Type B pancreatic cell (in vitro differentiated cells): ENCODE measurements around the gene INKA2. TPM values are rescaled to one million over a fixed set of nuclear protein-coding genes. Genes with fewer than 3 reads are reported as not detected.

ENCODE experiments used
- DNase-seq: peaks from one replicate; pipeline ENCODE4 v3.0.0; 2021; ENCODE audit warnings: mixed read lengths; ENCODE audit not compliant: unreplicated experiment; ENCODE audit errors: extremely low spot score
- H3K27ac Mint-ChIP-seq: 2 replicates; pipeline ENCODE4 v1.8.0; 2021; ENCODE audit warnings: mild to moderate bottlenecking, mixed read lengths
- H3K27me3 Mint-ChIP-seq: 2 replicates; pipeline ENCODE4 v1.8.0; 2021; ENCODE audit warnings: mixed read lengths
- H3K36me3 Mint-ChIP-seq: 2 replicates; pipeline ENCODE4 v1.8.0; 2021; ENCODE audit warnings: mixed read lengths
- H3K4me1 Mint-ChIP-seq: one replicate; pipeline ENCODE4 v1.8.0; 2021; ENCODE audit warnings: mixed read lengths; ENCODE audit not compliant: unreplicated experiment
- H3K4me3 Mint-ChIP-seq: 2 replicates; pipeline ENCODE4 v1.8.0; 2021; ENCODE audit warnings: mild to moderate bottlenecking, mixed read lengths
- H3K9me3 Mint-ChIP-seq: 2 replicates; pipeline ENCODE4 v1.8.0; 2021; ENCODE audit warnings: mixed read lengths
- CTCF ChIP-seq: fragments of 200-600 bp; sonication (generic); conservative IDR thresholded peaks from 2 replicates; pipeline ENCODE4 v1.5.0; 2021; ENCODE audit warnings: antibody characterized with exemption, mild to moderate bottlenecking
- long read RNA-seq: library from polyadenylated mRNA; unstranded; transcript quantifications from one replicate; pipeline ENCODE4 v2.0.0, GENCODE V29; 2020
- total RNA-seq: library from RNA; stranded (reverse); gene quantifications from 2 replicates; pipeline ENCODE4 v1.2.1, GENCODE V29; 2021; ENCODE audit warnings: low replicate concordance

INKA2 gene
- total RNA-seq: 5.3 and 9.7 TPM in 2 replicates
- long read RNA-seq, full-length matches to known transcripts: 4 of 9 reads
- long read RNA-seq, partial matches to known transcripts: 0 of 9 reads
- long read RNA-seq, other reads (novel, unspliced or antisense): 5 of 9 reads

- Mint-ChIP-seq H3K27ac (peak within 1 kb of the TSS; percentile 90), H3K4me3 (peak within 1 kb of the TSS; percentile 96), H3K4me1 (peaks cover 18% of the 10 kb centered on the region), H3K36me3 (no peaks in the 10 kb centered on the region), H3K9me3 (no peaks in the 10 kb centered on the region), H3K27me3 (peaks cover 35% of the 10 kb centered on the region)
- peak; percentile 87 for DNase-seq
- TF ChIP-seq CTCF: no peak
Measured at GRCh38 chr1:111739194-111739924, at the start of gene INKA2. Gene INKA2 (minus strand): TSS chr1:111739395. CDS start chr1:111739242, 153 bp downstream.

GRCh38 chr1:111786669-111787207 is 47.5 kb upstream of the INKA2 start:
- Mint-ChIP-seq H3K27me3 (peaks cover 51% of the 10 kb centered on the region), H3K36me3 (no peaks in the 10 kb centered on the region)

GRCh38 chr1:111784273-111784901 is 45.2 kb upstream of the INKA2 start:
- Mint-ChIP-seq H3K36me3 (no peaks in the 10 kb centered on the region), H3K27ac (no peak overlapping the region), H3K4me1 (no peaks in the 10 kb centered on the region), H3K4me3 (no peak overlapping the region), H3K27me3 (peaks cover 42% of the 10 kb centered on the region), H3K9me3 (no peaks in the 10 kb centered on the region)
- DNase-seq: no peak
- no peak for TF ChIP-seq CTCF

More at GRCh38 chr1:111786669-111787207, 47.5 kb upstream of the INKA2 start:
- Mint-ChIP-seq H3K9me3 (no peaks in the 10 kb centered on the region), H3K4me1 (no peaks in the 10 kb centered on the region), H3K4me3 (no peak overlapping the region), H3K27ac (no peak overlapping the region)
- TF ChIP-seq CTCF: no peak
- DNase-seq: no peak

GRCh38 chr1:111779546-111779945 is 40.4 kb upstream of the INKA2 start:
- Mint-ChIP-seq H3K27me3 (peaks cover 20% of the 10 kb centered on the region), H3K9me3 (no peaks in the 10 kb centered on the region), H3K4me3 (no peak overlapping the region), H3K36me3 (no peaks in the 10 kb centered on the region), H3K4me1 (no peaks in the 10 kb centered on the region), H3K27ac (no peak overlapping the region)
- no peak for DNase-seq
- TF ChIP-seq CTCF: no peak

GRCh38 chr1:111778541-111779051 is 39.4 kb upstream of the INKA2 start:
- H3K9me3 Mint-ChIP-seq: no peaks in the 10 kb centered on the region
- H3K4me1 Mint-ChIP-seq: no peaks in the 10 kb centered on the region
- H3K27ac Mint-ChIP-seq: no peak overlapping the region
- TF ChIP-seq CTCF: no peak
- H3K36me3 Mint-ChIP-seq: no peaks in the 10 kb centered on the region
- H3K4me3 Mint-ChIP-seq: no peak overlapping the region
- DNase-seq: no peak
- peaks cover 17% of the 10 kb centered on the region for H3K27me3 Mint-ChIP-seq
